ENCODE data around the gene P2RX7. TPM values are rescaled to one million over a fixed set of nuclear protein-coding genes. Genes with fewer than 3 reads are reported as not detected.
A peak's percentile ranks its signal among the peaks of the same experiment; 100 is the strongest.

P2RX7 gene
- total and polyA plus RNA-seq, 9 of the 15 experiments (the other 6 are each of a cell fraction or from before 2014, with no cell fraction given): 0.04 to 0.65 (median 0.30) TPM

- TF ChIP-seq PRDM10 (IDR thresholded peaks at IDR 0.05; ENCODE audit: partially characterized antibody) (peak; percentile 84), ATF6 (CRISPR knock-in tag; IDR thresholded peaks at IDR 0.05) (no peak), REST (IDR thresholded peaks at IDR 0.05; ENCODE audit: borderline replicate concordance) (peak; percentile 86), REST (CRISPR knock-in tag; IDR thresholded peaks at IDR 0.05; ENCODE audit: low read depth) (no peak), ZNF507 (tag; conservative IDR thresholded peaks at IDR 0.05) (no peak), ATF1 (CRISPR knock-in tag; IDR thresholded peaks at IDR 0.05) (no peak), ATF1 (tag; IDR thresholded peaks at IDR 0.05) (0 out of 2 replicates have a peak, but pooled peaks have one; percentile 21), ZNF121 (CRISPR knock-in tag; conservative IDR thresholded peaks at IDR 0.05) (no peak), MTA2 (IDR thresholded peaks at IDR 0.05; ENCODE audit: low read depth) (no peak), CEBPB (tag; IDR thresholded peaks at IDR 0.05) (no peak), SOX6 (IDR thresholded peaks at IDR 0.05) (0 out of 2 replicates have a peak, but pooled peaks have one; percentile 30), SREBF1 (IDR thresholded peaks at IDR 0.05; ENCODE audit: borderline replicate concordance, low read depth, low read length) (no peak), ZNF589 (CRISPR knock-in tag; IDR thresholded peaks at IDR 0.05; ENCODE audit: low read depth) (0 out of 2 replicates have a peak, but pooled peaks have one; percentile 30), SMARCB1 (IDR thresholded peaks at IDR 0.05; ENCODE audit: insufficient read length, low read depth) (no peak)
Observed at GRCh38 chr12:121110211-121110940, 22.3 kb upstream of the P2RX7 start (continued).
